Liver (tissue), 9 donors: ENCODE results near the gene SDK2. TPM values are rescaled to one million over a fixed set of nuclear protein-coding genes. Genes with fewer than 3 reads are reported as not detected.

Source experiments
- DNase-seq: peaks from one replicate; pipeline ENCODE4 v3.0.0-alpha.2; 2017; ENCODE audit warnings: low spot score
- H3K27ac ChIP-seq, 2 donors: one replicate each; pipeline ENCODE4 v1.7.0; 2013; ENCODE audit warnings: inconsistent platforms in 2 of 2, low read length in 2 of 2, control low read depth in 1 of 2, low read depth in 1 of 2, mild to moderate bottlenecking in 1 of 2
- H3K27me3 ChIP-seq, 4 donors: one replicate each; pipeline versions ENCODE4 v1.6.1 to v1.7.0; 2013; ENCODE audit warnings: low read length in 3 of 4, inconsistent platforms in 1 of 4, mild to moderate bottlenecking in 1 of 4, moderate library complexity in 1 of 4; ENCODE audit not compliant: control insufficient read depth in 4 of 4, insufficient read depth in 4 of 4
- H3K36me3 ChIP-seq, 4 donors: one replicate each; pipeline versions ENCODE4 v1.6.1 to v1.7.0; 2013; ENCODE audit warnings: low read length in 3 of 4, mild to moderate bottlenecking in 3 of 4, low read depth in 1 of 4, moderate library complexity in 1 of 4; ENCODE audit not compliant: control insufficient read depth in 4 of 4, insufficient read depth in 3 of 4
- H3K4me1 ChIP-seq, 4 donors: one replicate each; pipeline versions ENCODE4 v1.6.1 to v1.7.0; 2013; ENCODE audit warnings: low read length in 3 of 4, mild to moderate bottlenecking in 3 of 4, moderate library complexity in 1 of 4; ENCODE audit not compliant: control insufficient read depth in 4 of 4, insufficient read depth in 4 of 4
- H3K4me3 ChIP-seq, 3 donors: one replicate each; pipeline versions ENCODE4 v1.6.1 to v1.7.0; 2013; ENCODE audit warnings: low read length in 3 of 3, control low read depth in 1 of 3, low read depth in 1 of 3, mild to moderate bottlenecking in 1 of 3
- H3K9ac ChIP-seq, 2 donors: one replicate each; pipeline ENCODE4 v1.7.0; 2013; ENCODE audit warnings: low read length in 2 of 2, mild to moderate bottlenecking in 2 of 2, moderate library complexity in 2 of 2, control low read depth in 1 of 2, low read depth in 1 of 2
- H3K9me3 ChIP-seq, 4 donors: one replicate each; pipeline versions ENCODE4 v1.6.1 to v1.7.0; 2013; ENCODE audit warnings: low read length in 3 of 4; ENCODE audit not compliant: control insufficient read depth in 4 of 4
- ATF3 ChIP-seq: IDR thresholded peaks from 2 replicates; pipeline ENCODE4 v1.6.1; 2016; ENCODE audit warnings: antibody characterized with exemption
- FOXA2 ChIP-seq: IDR thresholded peaks from 2 replicates; pipeline ENCODE4 v1.6.1; 2016; ENCODE audit warnings: antibody characterized with exemption
- GABPA ChIP-seq, 2 donors: IDR thresholded peaks in 1 of 2; conservative IDR thresholded peaks in 1 of 2; 2 replicates each; pipeline ENCODE4 v1.6.1; 2016; ENCODE audit warnings: antibody characterized with exemption in 2 of 2, mild to moderate bottlenecking in 1 of 2, moderate library complexity in 1 of 2
- HNF4A ChIP-seq, 2 donors: conservative IDR thresholded peaks; 2 replicates each; pipeline ENCODE4 v1.6.1; 2016; ENCODE audit warnings: antibody characterized with exemption in 2 of 2, mild to moderate bottlenecking in 2 of 2
- HNF4G ChIP-seq: IDR thresholded peaks from 2 replicates; pipeline ENCODE4 v1.6.1; 2016; ENCODE audit warnings: antibody characterized with exemption
- JUND ChIP-seq, 2 donors: IDR thresholded peaks; 2 replicates each; pipeline ENCODE4 v1.6.1; 2016; ENCODE audit warnings: antibody characterized with exemption in 2 of 2
- MAX ChIP-seq: IDR thresholded peaks from 2 replicates; pipeline ENCODE4 v1.6.1; 2016; ENCODE audit warnings: antibody characterized with exemption
- NR2F2 ChIP-seq: IDR thresholded peaks from 2 replicates; pipeline ENCODE4 v1.6.1; 2016; ENCODE audit warnings: antibody characterized with exemption
- RAD21 ChIP-seq, 2 donors: IDR thresholded peaks; 2 replicates each; pipeline ENCODE4 v1.6.1; 2016; ENCODE audit warnings: antibody characterized with exemption in 2 of 2, mild to moderate bottlenecking in 2 of 2
- SP1 ChIP-seq: IDR thresholded peaks from 2 replicates; pipeline ENCODE4 v1.6.1; 2018; ENCODE audit warnings: antibody characterized with exemption, mild to moderate bottlenecking
- TAF1 ChIP-seq: conservative IDR thresholded peaks from 2 replicates; pipeline ENCODE4 v1.6.1; 2016; ENCODE audit warnings: antibody characterized with exemption, mild to moderate bottlenecking
- YY1 ChIP-seq: IDR thresholded peaks from 2 replicates; pipeline ENCODE4 v1.6.1; 2016; ENCODE audit warnings: antibody characterized with exemption, mild to moderate bottlenecking
- ZBTB33 ChIP-seq: IDR thresholded peaks from 2 replicates; pipeline ENCODE4 v1.6.1; 2016; ENCODE audit warnings: antibody characterized with exemption
- WGBS: extraction: QIAGEN DNeasy Blood & Tissue Kit; methylation state at CpG from one replicate; pipeline ENCODE4 v1.1.7; 2013; 5-methylcytosine and 5-hydroxymethylcytosine counted together
- polyA plus RNA-seq, 2 donors: library from polyadenylated mRNA; stranded (reverse) in 1 of 2; unstranded in 1 of 2; fragments of 200-250 nt in 1 of 2; fragments of >200 nt in 1 of 2; fragmentation: Nextera tagmentation in 1 of 2; extraction: Ambion mirVana in 1 of 2; gene quantifications; one replicate each; pipeline versions ENCODE4 v1.2.1 to v1.2.3, GENCODE V29; 2013 to 2015
- total RNA-seq, 2 donors: library from RNA; depleted of rRNA; stranded (reverse); fragments of >200 nt; gene quantifications; one replicate each; pipeline ENCODE4 v1.2.3, GENCODE V29; 2014
- TF ChIP-seq, protein P1 (sequence below): IDR thresholded peaks from 2 replicates; pipeline ENCODE4 v1.6.1; 2016; ENCODE audit warnings: antibody characterized with exemption, mild to moderate bottlenecking
- TF ChIP-seq, protein P2 (sequence below): fragments of 150-350 bp; IDR thresholded peaks from 2 replicates; pipeline ENCODE4 v1.5.1; 2017; ENCODE audit warnings: improper control_type of control experiment, low read depth, low read length; ENCODE audit not compliant: missing input control
- donor health status: healthy.
- donor health status: healthy.
- donor health status: healthy.
- donor health status: healthy.
- donor health status: healthy.

The SDK2 gene
- total and polyA plus RNA-seq, 4 donors, result 0.05 to 0.42 (median 0.10) TPM

DNA sequence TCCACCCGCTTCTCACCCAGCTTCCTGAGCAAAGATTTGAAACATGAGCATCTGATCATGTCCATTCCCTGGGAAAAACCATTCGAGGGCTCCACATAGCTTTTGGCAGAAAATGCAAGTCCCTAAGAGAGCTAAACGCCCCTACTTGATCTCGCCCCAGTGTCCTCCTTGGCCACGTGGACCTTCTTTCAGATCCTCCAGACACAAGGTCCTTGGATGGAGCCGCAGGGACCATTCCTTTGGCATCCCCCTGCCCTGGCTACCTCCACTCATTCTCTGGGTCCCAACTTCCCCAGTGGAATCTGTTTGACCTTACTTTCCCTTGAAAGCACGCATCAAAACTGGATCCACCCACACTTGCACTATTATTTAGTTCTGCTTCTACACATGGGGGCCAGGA, 146.5 kb downstream of the SDK2 start:
- 69% methylated on average over 7 of the region's 7 CpGs for WGBS
- TF ChIP-seq JUND (IDR thresholded peaks at IDR 0.05) (no peak), MAX (no peak), HNF4G (no peak), ZBTB33 (no peak), TAF1 (no peak), RAD21 (IDR thresholded peaks at IDR 0.05) (no peak), ATF3 (no peak), SP1 (no peak), NR2F2 (no peak), FOXA2 (no peak), HNF4A (conservative IDR thresholded peaks at IDR 0.05) (no peak), YY1 (no peak), GABPA (IDR thresholded peaks at IDR 0.05 in 1 of 2, conservative IDR thresholded peaks at IDR 0.05 in 1 of 2) (no peak)
- TF ChIP-seq, protein P1, sequence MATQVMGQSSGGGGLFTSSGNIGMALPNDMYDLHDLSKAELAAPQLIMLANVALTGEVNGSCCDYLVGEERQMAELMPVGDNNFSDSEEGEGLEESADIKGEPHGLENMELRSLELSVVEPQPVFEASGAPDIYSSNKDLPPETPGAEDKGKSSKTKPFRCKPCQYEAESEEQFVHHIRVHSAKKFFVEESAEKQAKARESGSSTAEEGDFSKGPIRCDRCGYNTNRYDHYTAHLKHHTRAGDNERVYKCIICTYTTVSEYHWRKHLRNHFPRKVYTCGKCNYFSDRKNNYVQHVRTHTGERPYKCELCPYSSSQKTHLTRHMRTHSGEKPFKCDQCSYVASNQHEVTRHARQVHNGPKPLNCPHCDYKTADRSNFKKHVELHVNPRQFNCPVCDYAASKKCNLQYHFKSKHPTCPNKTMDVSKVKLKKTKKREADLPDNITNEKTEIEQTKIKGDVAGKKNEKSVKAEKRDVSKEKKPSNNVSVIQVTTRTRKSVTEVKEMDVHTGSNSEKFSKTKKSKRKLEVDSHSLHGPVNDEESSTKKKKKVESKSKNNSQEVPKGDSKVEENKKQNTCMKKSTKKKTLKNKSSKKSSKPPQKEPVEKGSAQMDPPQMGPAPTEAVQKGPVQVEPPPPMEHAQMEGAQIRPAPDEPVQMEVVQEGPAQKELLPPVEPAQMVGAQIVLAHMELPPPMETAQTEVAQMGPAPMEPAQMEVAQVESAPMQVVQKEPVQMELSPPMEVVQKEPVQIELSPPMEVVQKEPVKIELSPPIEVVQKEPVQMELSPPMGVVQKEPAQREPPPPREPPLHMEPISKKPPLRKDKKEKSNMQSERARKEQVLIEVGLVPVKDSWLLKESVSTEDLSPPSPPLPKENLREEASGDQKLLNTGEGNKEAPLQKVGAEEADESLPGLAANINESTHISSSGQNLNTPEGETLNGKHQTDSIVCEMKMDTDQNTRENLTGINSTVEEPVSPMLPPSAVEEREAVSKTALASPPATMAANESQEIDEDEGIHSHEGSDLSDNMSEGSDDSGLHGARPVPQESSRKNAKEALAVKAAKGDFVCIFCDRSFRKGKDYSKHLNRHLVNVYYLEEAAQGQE, result no peak
- TF ChIP-seq, protein P2, sequence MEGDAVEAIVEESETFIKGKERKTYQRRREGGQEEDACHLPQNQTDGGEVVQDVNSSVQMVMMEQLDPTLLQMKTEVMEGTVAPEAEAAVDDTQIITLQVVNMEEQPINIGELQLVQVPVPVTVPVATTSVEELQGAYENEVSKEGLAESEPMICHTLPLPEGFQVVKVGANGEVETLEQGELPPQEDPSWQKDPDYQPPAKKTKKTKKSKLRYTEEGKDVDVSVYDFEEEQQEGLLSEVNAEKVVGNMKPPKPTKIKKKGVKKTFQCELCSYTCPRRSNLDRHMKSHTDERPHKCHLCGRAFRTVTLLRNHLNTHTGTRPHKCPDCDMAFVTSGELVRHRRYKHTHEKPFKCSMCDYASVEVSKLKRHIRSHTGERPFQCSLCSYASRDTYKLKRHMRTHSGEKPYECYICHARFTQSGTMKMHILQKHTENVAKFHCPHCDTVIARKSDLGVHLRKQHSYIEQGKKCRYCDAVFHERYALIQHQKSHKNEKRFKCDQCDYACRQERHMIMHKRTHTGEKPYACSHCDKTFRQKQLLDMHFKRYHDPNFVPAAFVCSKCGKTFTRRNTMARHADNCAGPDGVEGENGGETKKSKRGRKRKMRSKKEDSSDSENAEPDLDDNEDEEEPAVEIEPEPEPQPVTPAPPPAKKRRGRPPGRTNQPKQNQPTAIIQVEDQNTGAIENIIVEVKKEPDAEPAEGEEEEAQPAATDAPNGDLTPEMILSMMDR, result no peak
- H3K4me3 ChIP-seq, result no peak overlapping the region
- H3K4me1 ChIP-seq, result no peaks in the 10 kb centered on the region
- no peak overlapping the region for H3K27ac ChIP-seq
- no peaks in the 10 kb centered on the region for H3K9me3 ChIP-seq
- no peak for DNase-seq
- no peak overlapping the region for H3K9ac ChIP-seq
- H3K27me3 ChIP-seq, result peaks cover 0 to 8% (median 0%) of the 10 kb centered on the region in 4 donors
- no peaks in the 10 kb centered on the region for H3K36me3 ChIP-seq

DNA sequence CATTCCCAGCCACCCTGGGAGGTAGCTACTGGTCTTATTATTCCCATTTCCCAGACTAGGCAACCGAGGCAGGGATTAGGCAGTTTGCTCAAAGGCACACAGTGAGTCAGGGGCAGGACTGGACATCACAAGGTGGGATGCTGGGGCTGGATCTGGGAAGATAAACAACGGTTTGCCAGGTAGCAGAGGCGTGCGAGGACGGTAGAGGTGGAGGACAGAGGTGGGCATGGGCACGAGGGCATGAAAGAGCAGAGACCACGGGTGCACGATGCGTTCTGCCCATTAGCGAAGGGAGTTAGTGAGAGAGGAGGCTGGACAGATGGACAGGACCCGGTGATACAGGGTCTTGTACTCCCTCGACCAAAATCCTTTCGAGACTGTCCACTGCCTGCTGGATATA, 148.0 kb downstream of the SDK2 start:
- Histone ChIP-seq H3K27me3 (peaks cover 0 to 8% (median 0%) of the 10 kb centered on the region in 4 donors), H3K4me3 (no peak overlapping the region), H3K36me3 (no peaks in the 10 kb centered on the region), H3K4me1 (no peaks in the 10 kb centered on the region), H3K9ac (no peak overlapping the region), H3K9me3 (no peaks in the 10 kb centered on the region), H3K27ac (no peak overlapping the region)
- 87% methylated on average over 13 of the region's 13 CpGs for WGBS
- no peak for DNase-seq
- TF ChIP-seq, protein P1, result no peak
- TF ChIP-seq NR2F2 (no peak), MAX (no peak)
